Measurements from ENCODE around the gene PPP1R27. TPM values are rescaled to one million over a fixed set of nuclear protein-coding genes. Genes with fewer than 3 reads are reported as not detected.

The PPP1R27 gene
- total and polyA plus RNA-seq, 2 donors (not counting 3 experiments of a cell fraction or from before 2014, with no cell fraction given), result not detected

GRCh38 chr17:81845361-81845760, 10.5 kb upstream of the PPP1R27 start:
- no peaks in the 10 kb centered on the region for H3K4me1 ChIP-seq (ENCODE audit: control insufficient read depth, extremely low read depth, insufficient read depth, low read length)
- no peak overlapping the region for H3K27ac ChIP-seq (ENCODE audit: insufficient read depth, low read depth, low read length)
- TF ChIP-seq MAX (IDR thresholded peaks at IDR 0.05; ENCODE audit: insufficient read depth, insufficient read length) (no peak), EZH2 (IDR thresholded peaks at IDR 0.05; ENCODE audit: borderline replicate concordance, low read depth, low read length, severe bottlenecking) (no peak), POLR2AphosphoS5 (IDR thresholded peaks at IDR 0.05; ENCODE audit: insufficient read depth, low read depth, low read length) (no peak), CTCF (IDR thresholded peaks at IDR 0.05; ENCODE audit: extremely low read depth in 1 of 2, insufficient read depth in 1 of 2, low read depth in 1 of 2, low read length in 2 of 2) (no peak), MYC (IDR thresholded peaks at IDR 0.05; ENCODE audit: low read depth, low read length) (no peak), JUN (IDR thresholded peaks at IDR 0.05; ENCODE audit: borderline replicate concordance, insufficient read depth, insufficient read length, low read depth) (no peak)
- intact Hi-C loops (cut with micrococcal nuclease) (no loop called here), dilution Hi-C loops (cut with MboI; ENCODE audit: extremely low pct_ligation_motif_present, low sequenced_read_pairs) (no loop called here)
- peaks cover 24 to 52% of the 10 kb centered on the region in 2 experiments for H3K36me3 ChIP-seq (ENCODE audit: control insufficient read depth in 2 of 2, extremely low read depth in 1 of 2, insufficient read depth in 2 of 2, low read length in 2 of 2)
- H3K79me2 ChIP-seq (ENCODE audit: control insufficient read depth, insufficient read depth, low read length), result no peaks in the 10 kb centered on the region
- H3K27me3 ChIP-seq (ENCODE audit: control insufficient read depth in 2 of 2, insufficient read depth in 2 of 2, low read length in 2 of 2), result no peaks in the 10 kb centered on the region
- H3K9ac ChIP-seq (replicated peaks; ENCODE audit: extremely low read depth, insufficient read depth, low read length), result no peak overlapping the region
- no peak for FAIRE-seq
- no peaks in the 10 kb centered on the region for H3K9me3 ChIP-seq (replicated peaks; ENCODE audit: control insufficient read depth, insufficient read depth, low read length)
- no peak overlapping the region for H2AFZ ChIP-seq (ENCODE audit: low read depth, low read length)
- ChIA-PET CTCF (interaction anchor here (1.3 kb wide), 1 partner anchor 24 kb away, joined by 3 read pairs; no protein-coding TSS in a partner anchor), POLR2A (no interaction called here)
- no peak for DNase-seq (ENCODE audit: low read depth, low spot score)
- BruUV-seq (replicated peaks), result no TSS peak
- no peaks in the 10 kb centered on the region for H3K9me1 ChIP-seq (replicated peaks; ENCODE audit: control insufficient read depth, extremely low read depth, insufficient read depth, low read length)
- H3K4me2 ChIP-seq (ENCODE audit: insufficient read depth, low read length), result no peak overlapping the region
- H4K20me1 ChIP-seq (replicated peaks; ENCODE audit: control insufficient read depth, extremely low read depth, insufficient read depth, low read length), result no peaks in the 10 kb centered on the region
- H3K4me3 ChIP-seq (replicated peaks in 1 of 3; ENCODE audit: insufficient read depth in 1 of 3, low read depth in 1 of 3, low read length in 3 of 3), result no peak overlapping the region

All from endothelial cell of umbilical vein (primary cell).